Measurements from ENCODE around the gene HSD17B10.

The HSD17B10 gene

DNA sequence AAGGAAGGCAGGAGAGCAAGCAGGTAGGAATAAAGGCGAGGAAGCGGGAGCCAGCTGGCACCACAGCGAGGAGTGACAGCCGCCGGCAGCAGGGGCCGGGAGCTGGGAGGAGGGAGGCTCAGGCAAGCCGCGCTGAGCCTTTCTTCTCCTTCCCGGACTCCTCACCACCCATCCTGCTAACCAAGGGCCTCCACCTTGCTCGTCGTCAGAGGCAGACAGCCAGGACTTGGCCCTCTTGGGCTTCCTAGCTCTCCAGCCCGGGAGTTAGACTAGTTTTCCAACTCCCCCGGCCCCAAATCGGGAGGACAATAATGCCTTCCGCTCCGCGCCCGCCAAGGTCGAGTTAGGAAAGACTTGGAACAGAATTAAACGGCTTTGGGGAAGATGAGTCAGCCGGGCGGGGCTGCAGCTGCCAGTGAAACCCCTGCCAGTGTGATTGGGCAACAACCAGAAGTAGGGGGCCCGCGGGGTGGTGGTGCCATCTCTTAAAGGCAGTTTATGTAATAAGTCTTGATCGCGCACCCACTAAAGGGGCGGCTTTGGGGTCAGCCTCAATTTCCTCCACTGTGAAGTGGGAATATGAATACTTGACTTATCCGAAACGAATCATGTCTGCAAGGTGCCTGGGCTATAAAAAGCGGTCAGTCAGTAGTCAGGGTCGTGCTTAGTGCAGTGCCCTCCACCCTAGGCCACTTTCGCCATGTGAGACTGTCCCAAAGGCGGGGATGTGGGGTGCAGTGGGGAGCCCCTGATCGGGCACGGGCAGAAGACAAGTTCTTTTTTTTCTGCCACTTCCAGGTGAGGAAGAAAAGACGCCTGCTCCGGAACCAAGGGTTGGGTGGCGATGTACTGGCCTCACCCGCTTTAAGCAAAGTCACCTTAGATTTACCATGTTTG lies 6.7 kb upstream of the HSD17B10 start:
- Histone ChIP-seq H3K27me3 (peaks cover 23 to 82% (median 53%) of the 10 kb centered on the region in 11 experiments), H3K4me2 (peak overlapping the region; percentile 72 to 92 (median 84)), H3K9ac (peak overlapping the region in 8 of 11 experiments; percentile 38 to 71 (median 62); a peak in 9 of 22 replicates), H3K36me3 (no peaks in the 10 kb centered on the region), H3K27ac (peak overlapping the region in 7 of 11 experiments; percentile 27 to 73 (median 53); a peak in 11 of 22 replicates), H4K20me1 (no peaks in the 10 kb centered on the region), H3K4me3 (peak overlapping the region in 9 of 10 experiments; percentile 40 to 69 (median 58); a peak in 13 of 20 replicates), H3K9me3 (replicated peaks in 1 of 11) (no peaks in the 10 kb centered on the region), H3K4me1 (peaks cover 8 to 40% (median 24%) of the 10 kb centered on the region in 10 experiments; a peak in 19 of 20 replicates)
- peak in 4 of 11 experiments; percentile 9 to 54 (median 37); a peak in 4 of 22 replicates for TF ChIP-seq Cebpa-rat (IDR thresholded peaks at IDR 0.05)

DNA sequence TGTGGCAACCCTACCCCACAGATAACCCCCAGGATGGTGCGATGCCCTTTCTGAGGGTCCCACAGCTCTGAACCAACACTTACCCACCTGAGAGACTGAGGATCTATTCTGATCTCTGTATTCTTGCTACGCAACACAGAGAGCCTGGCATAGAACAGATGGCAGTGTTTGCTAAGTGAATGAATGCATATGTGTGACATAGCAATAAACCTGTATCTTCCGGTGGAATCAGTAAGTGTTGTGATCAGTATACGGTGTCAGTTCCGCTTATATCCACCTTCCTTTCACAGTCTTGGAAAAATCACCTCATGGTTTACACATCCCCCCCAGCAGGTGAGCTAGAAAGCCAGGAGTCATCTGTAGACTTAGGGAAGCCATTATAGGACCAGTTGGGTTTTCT lies 5.9 kb upstream of the HSD17B10 start:
- Histone ChIP-seq H4K20me1 (no peaks in the 10 kb centered on the region), H3K4me1 (peaks cover 8 to 40% (median 25%) of the 10 kb centered on the region in 10 experiments; a peak in 19 of 20 replicates), H3K9ac (no peak overlapping the region), H3K27me3 (peaks cover 23 to 83% (median 57%) of the 10 kb centered on the region in 11 experiments), H3K27ac (peak overlapping the region in 4 of 11 experiments; percentile 14 to 72 (median 44); a peak in 4 of 22 replicates), H3K36me3 (no peaks in the 10 kb centered on the region), H3K4me3 (no peak overlapping the region), H3K4me2 (peak overlapping the region in 3 of 11 experiments; percentile 82 to 88 (median 85); a peak in 4 of 22 replicates), H3K9me3 (replicated peaks in 1 of 11) (no peaks in the 10 kb centered on the region)
- no peak for TF ChIP-seq Cebpa-rat (IDR thresholded peaks at IDR 0.05)

DNA sequence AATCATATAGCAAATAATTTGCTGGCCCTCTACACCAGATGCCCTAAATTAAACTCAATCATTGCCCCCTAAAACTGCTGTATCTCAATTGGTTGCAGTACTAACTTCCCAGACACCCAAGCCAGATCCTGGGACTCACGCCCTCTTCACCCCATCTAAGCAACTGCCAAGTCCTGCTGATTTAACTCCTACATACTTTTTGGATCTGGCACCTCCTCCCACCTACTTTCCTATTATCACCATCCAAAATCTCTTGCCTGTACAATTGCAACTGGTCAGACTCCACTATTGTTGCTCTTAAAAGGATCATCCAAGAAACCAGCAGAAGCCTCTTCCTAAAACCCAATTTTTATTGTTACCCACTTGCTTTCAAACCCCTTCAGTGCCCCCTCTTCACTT lies 4.7 kb upstream of the HSD17B10 start:
- Histone ChIP-seq H3K27ac (no peak overlapping the region; a peak in 1 of 22 replicates), H3K27me3 (peaks cover 23 to 79% (median 58%) of the 10 kb centered on the region in 11 experiments), H3K9me3 (replicated peaks in 1 of 11) (no peaks in the 10 kb centered on the region), H3K4me2 (no peak overlapping the region), H3K36me3 (no peaks in the 10 kb centered on the region), H4K20me1 (no peaks in the 10 kb centered on the region), H3K4me1 (peaks cover 8 to 47% (median 31%) of the 10 kb centered on the region in 10 experiments; a peak in 19 of 20 replicates), H3K9ac (no peak overlapping the region), H3K4me3 (no peak overlapping the region)
- TF ChIP-seq Cebpa-rat (IDR thresholded peaks at IDR 0.05): no peak

GRCh38 chrX:53438174-53438831 lies 4.1 kb upstream of the HSD17B10 start:
- TF ChIP-seq Cebpa-rat (IDR thresholded peaks at IDR 0.05): no peak
- no peak overlapping the region for H3K9ac ChIP-seq
- no peak overlapping the region for H3K4me2 ChIP-seq
- no peaks in the 10 kb centered on the region for H3K9me3 ChIP-seq (replicated peaks in 1 of 11)
- H3K36me3 ChIP-seq: no peaks in the 10 kb centered on the region
- H3K4me1 ChIP-seq: peaks cover 12 to 52% (median 35%) of the 10 kb centered on the region in 10 experiments; a peak in 19 of 20 replicates
- no peak overlapping the region for H3K4me3 ChIP-seq
- no peaks in the 10 kb centered on the region for H4K20me1 ChIP-seq
- H3K27me3 ChIP-seq: peaks cover 28 to 81% (median 63%) of the 10 kb centered on the region in 11 experiments
- no peak overlapping the region; a peak in 1 of 22 replicates for H3K27ac ChIP-seq

- H3K4me3 ChIP-seq: no peak overlapping the region
- H3K4me1 ChIP-seq: peaks cover 10 to 44% (median 32%) of the 10 kb centered on the region in 10 experiments; a peak in 19 of 20 replicates
- peaks cover 0 to 5% (median under 1%) of the 10 kb centered on the region in 11 experiments; a peak in 6 of 22 replicates for H3K36me3 ChIP-seq
- H4K20me1 ChIP-seq: no peaks in the 10 kb centered on the region
- H3K27me3 ChIP-seq: peaks cover 34 to 88% (median 74%) of the 10 kb centered on the region in 11 experiments
- H3K9ac ChIP-seq: no peak overlapping the region
- H3K27ac ChIP-seq: no peak overlapping the region
- 0 out of 22 replicates have a peak overlapping the region, but pooled peaks of 1 of the 11 experiments have one; percentile 4 for H3K4me2 ChIP-seq
- no peaks in the 10 kb centered on the region for H3K9me3 ChIP-seq (replicated peaks in 1 of 11)
- no peak for TF ChIP-seq Cebpa-rat (IDR thresholded peaks at IDR 0.05)
Observed at GRCh38 chrX:53437206-53437605, 3.0 kb upstream of the HSD17B10 start.

DNA sequence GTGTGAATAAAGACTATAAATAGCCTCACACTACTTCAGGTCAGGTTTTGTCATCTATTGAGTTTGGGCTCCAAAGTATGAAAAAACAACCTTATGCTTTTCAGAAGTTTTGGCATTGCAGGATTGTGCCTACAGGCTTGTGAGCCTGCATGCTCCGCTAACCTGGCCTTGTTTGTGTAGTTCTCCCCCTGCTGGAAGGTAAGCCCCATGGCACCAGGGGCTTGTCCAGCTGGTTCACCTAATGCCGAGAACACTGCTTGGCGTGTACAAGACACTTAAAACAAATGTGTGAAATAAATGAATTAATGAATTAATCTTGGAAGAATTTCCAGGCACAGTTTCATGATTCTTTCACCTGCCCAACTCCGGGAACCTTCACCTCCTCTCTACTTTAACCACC lies 1.8 kb upstream of the HSD17B10 start:
- no peaks in the 10 kb centered on the region for H4K20me1 ChIP-seq
- H3K36me3 ChIP-seq: peaks cover 0 to 17% (median 11%) of the 10 kb centered on the region in 11 experiments; a peak in 17 of 22 replicates
- no peak for TF ChIP-seq Cebpa-rat (IDR thresholded peaks at IDR 0.05)
- H3K4me2 ChIP-seq: no peak overlapping the region
- H3K9ac ChIP-seq: no peak overlapping the region
- no peaks in the 10 kb centered on the region for H3K9me3 ChIP-seq (replicated peaks in 1 of 11)
- peaks cover 41 to 88% (median 77%) of the 10 kb centered on the region in 11 experiments for H3K27me3 ChIP-seq
- H3K4me3 ChIP-seq: no peak overlapping the region
- H3K4me1 ChIP-seq: peaks cover 4 to 32% (median 21%) of the 10 kb centered on the region in 10 experiments; a peak in 18 of 20 replicates
- no peak overlapping the region for H3K27ac ChIP-seq

DNA sequence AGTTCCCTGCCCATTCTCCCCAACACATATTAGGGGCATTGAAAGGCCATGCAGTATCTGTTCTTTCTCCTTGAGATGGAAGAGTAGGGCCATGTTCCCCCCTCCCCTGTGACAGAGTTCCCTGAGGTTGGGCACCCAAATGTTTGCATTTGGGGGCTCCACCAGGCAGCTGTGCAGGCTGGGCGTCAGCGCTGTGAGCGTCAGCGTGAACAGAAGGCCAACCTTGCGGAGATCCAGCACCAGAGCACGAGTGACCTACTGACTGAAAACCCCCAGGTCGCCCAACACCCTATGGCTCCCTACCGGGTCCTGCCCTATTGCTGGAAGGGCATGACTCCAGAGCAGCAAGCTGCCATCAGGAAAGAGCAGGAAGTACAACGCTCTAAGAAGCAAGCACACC lies 3.9 kb downstream of the HSD17B10 start:
- Histone ChIP-seq H3K4me3 (no peak overlapping the region), H3K36me3 (peaks cover 0 to 36% (median 13%) of the 10 kb centered on the region in 11 experiments; a peak in 17 of 22 replicates), H3K4me1 (peaks cover 4 to 15% (median 12%) of the 10 kb centered on the region in 10 experiments; a peak in 18 of 20 replicates), H3K4me2 (no peak overlapping the region), H3K27ac (no peak overlapping the region), H3K9me3 (replicated peaks in 1 of 11) (no peaks in the 10 kb centered on the region), H4K20me1 (peaks cover 0 to 11% (median 0%) of the 10 kb centered on the region in 11 experiments; a peak in 4 of 22 replicates), H3K9ac (no peak overlapping the region), H3K27me3 (peaks cover 78 to 97% (median 92%) of the 10 kb centered on the region in 11 experiments)
- no peak for TF ChIP-seq Cebpa-rat (IDR thresholded peaks at IDR 0.05)

DNA sequence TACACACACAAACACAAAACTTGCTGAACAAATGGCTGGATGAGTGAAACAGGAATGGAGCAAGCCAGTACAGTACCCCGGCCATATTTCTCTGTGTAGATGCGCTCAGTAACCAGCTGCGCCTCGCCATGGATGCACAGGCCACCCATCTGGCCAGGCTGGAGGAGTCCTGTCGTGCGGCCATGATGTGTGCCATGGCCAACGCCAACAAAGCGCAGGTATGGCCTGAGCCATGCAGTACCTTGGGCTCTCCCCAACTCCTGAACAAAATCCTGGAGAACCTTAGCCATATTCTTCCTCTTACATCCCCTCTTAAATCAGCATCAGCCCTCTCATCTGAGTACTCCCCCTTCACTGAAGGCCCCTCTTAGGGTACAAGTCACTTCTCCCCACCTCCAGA lies 4.4 kb downstream of the HSD17B10 start:
- Histone ChIP-seq H3K4me3 (no peak overlapping the region), H3K27ac (no peak overlapping the region), H3K36me3 (peaks cover 0 to 36% (median 13%) of the 10 kb centered on the region in 11 experiments; a peak in 17 of 22 replicates), H4K20me1 (peaks cover 0 to 11% (median 0%) of the 10 kb centered on the region in 11 experiments; a peak in 4 of 22 replicates), H3K9me3 (replicated peaks in 1 of 11) (no peaks in the 10 kb centered on the region), H3K4me1 (peaks cover 4 to 10% (median 9%) of the 10 kb centered on the region in 10 experiments; a peak in 18 of 20 replicates), H3K9ac (no peak overlapping the region), H3K27me3 (peaks cover 75 to 99% (median 91%) of the 10 kb centered on the region in 11 experiments), H3K4me2 (no peak overlapping the region)
- TF ChIP-seq Cebpa-rat (IDR thresholded peaks at IDR 0.05): no peak

Data from BLaER1 treated with 17β-estradiol and CSF1 and Interleukin-3, amounts not matched to agents 10 nM and 100 nM (cell line).